Mucosa of rectum (tissue), 2 donors: Measurements from ENCODE around the gene PLEKHG3.

ENCODE experiments used
- H3K27ac ChIP-seq, 2 donors: one replicate each; pipeline ENCODE4 v1.7.0; 2013; ENCODE audit warnings: inconsistent platforms in 2 of 2, low read depth in 2 of 2, low read length in 2 of 2
- H3K27me3 ChIP-seq, 2 donors: one replicate each; pipeline ENCODE4 v1.7.0; 2013; ENCODE audit warnings: low read length in 2 of 2; ENCODE audit not compliant: control insufficient read depth in 2 of 2, insufficient read depth in 2 of 2
- H3K36me3 ChIP-seq, 2 donors: one replicate each; pipeline ENCODE4 v1.7.0; 2013; ENCODE audit warnings: low read length in 2 of 2; ENCODE audit not compliant: control insufficient read depth in 2 of 2, insufficient read depth in 2 of 2
- H3K4me1 ChIP-seq, 2 donors: one replicate each; pipeline ENCODE4 v1.7.0; 2013; ENCODE audit warnings: low read length in 2 of 2, mild to moderate bottlenecking in 1 of 2; ENCODE audit not compliant: control insufficient read depth in 2 of 2, insufficient read depth in 2 of 2
- H3K4me3 ChIP-seq, 2 donors: one replicate each; pipeline ENCODE4 v1.7.0; 2013; ENCODE audit warnings: low read length in 2 of 2
- H3K9ac ChIP-seq, 2 donors: one replicate each; pipeline ENCODE4 v1.7.0; 2013; ENCODE audit warnings: low read length in 2 of 2, low read depth in 1 of 2, mild to moderate bottlenecking in 1 of 2
- H3K9me3 ChIP-seq, 2 donors: one replicate each; pipeline ENCODE4 v1.7.0; 2013; ENCODE audit warnings: low read length in 2 of 2; ENCODE audit not compliant: control insufficient read depth in 2 of 2
- donor health status: healthy.
- donor health status: Normal muscosa, but diverticular disease.

PLEKHG3 gene

GRCh38 chr14:64704743-64705380 lies 638 bp downstream of the PLEKHG3 start:
- peaks cover 0 to 2% of the 10 kb centered on the region in 2 donors for H3K27me3 ChIP-seq
- peak overlapping the region; percentile 87 to 92 for H3K4me3 ChIP-seq
- no peaks in the 10 kb centered on the region for H3K9me3 ChIP-seq
- peak overlapping the region; percentile 93 to 94 for H3K27ac ChIP-seq
- peak overlapping the region; percentile 86 to 99 for H3K9ac ChIP-seq
- H3K36me3 ChIP-seq = peaks cover 0 to under 1% of the 10 kb centered on the region in 2 donors
- peaks cover 53 to 61% of the 10 kb centered on the region in 2 donors for H3K4me1 ChIP-seq

DNA sequence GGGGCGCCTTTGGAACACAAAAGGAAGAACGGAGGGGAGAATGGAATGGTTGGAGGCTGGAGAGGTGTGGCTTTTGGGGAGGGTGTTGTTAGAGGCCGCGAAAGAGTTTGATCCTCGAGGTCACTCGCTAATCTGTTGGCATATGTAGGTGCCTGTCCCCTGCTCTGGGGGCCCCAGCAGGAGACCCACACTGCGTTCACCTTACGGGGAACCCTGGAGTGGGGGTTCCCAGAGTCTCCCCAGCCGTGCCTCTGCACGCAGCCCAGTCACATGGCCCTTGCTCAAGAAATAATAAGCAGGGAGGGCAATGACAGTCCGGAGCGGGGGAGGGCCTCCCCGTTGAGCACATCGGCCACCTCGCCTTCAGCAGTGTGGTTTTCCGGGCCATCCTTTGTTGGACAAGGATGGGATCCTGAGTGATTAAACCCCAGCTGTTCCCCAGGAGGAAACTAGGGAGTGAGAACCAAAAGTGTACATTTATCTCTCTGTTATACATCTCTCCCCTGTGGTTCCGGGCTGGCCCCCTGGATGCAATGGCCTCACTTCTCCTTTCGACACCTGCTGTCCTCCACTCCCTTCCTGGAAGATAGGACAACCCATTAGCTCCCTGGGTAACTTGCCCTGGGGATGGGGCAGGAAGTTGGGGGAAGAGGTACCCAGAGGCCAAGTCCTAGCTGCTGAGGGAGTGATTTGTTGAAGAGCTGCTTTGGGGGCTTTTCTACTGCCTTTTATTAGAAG lies 1.3 kb downstream of the PLEKHG3 start:
- Histone ChIP-seq H3K4me3 (peak overlapping the region; percentile 87 to 92), H3K4me1 (peaks cover 53 to 64% of the 10 kb centered on the region in 2 donors), H3K9ac (peak overlapping the region; percentile 86 to 99), H3K27me3 (peaks cover 0 to 2% of the 10 kb centered on the region in 2 donors), H3K27ac (peak overlapping the region; percentile 93 to 94), H3K9me3 (no peaks in the 10 kb centered on the region), H3K36me3 (peaks cover 0 to 3% of the 10 kb centered on the region in 2 donors)

GRCh38 chr14:64706119-64706592 lies 1.9 kb downstream of the PLEKHG3 start:
- peak overlapping the region; percentile 86 to 99 for H3K9ac ChIP-seq
- H3K9me3 ChIP-seq = no peaks in the 10 kb centered on the region
- peaks cover 0 to 3% of the 10 kb centered on the region in 2 donors for H3K36me3 ChIP-seq
- peaks cover 0 to 2% of the 10 kb centered on the region in 2 donors for H3K27me3 ChIP-seq
- H3K27ac ChIP-seq = peak overlapping the region; percentile 93 to 94
- H3K4me3 ChIP-seq = peak overlapping the region; percentile 87 to 92
- H3K4me1 ChIP-seq = peaks cover 55 to 64% of the 10 kb centered on the region in 2 donors

DNA sequence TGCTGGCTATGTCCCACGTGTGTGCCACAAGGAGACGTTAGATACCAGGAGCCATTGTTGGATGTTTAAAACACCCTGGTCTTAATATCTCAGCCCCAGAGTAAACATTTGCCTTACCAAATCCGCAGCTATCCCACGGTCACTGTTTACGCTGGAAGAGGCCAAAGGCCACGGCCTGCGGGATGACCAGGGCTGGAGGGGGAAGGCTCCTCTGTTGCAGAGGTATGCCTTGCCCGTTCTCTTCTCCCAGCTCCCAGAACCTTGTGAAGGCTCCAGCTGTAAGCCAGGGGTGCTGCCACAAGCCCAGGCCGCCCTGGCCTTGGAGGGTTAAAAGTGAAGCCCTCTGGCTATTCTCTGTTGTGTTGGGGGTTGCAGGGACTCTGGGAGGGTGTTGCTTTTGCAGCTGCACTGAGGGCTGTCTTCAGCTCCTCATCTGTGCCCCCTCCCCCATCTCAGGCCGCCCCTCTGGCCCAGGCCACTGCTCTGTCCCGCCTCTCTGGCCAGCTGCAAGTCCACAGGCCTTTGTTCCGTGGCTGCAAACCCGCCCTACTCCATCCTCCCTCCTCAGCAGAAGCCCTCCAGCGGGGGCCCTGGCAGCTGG lies 2.5 kb downstream of the PLEKHG3 start:
- Histone ChIP-seq H3K27ac (peak overlapping the region; percentile 93 to 94), H3K36me3 (peaks cover 0 to 3% of the 10 kb centered on the region in 2 donors), H3K27me3 (peaks cover 0 to 2% of the 10 kb centered on the region in 2 donors), H3K4me3 (peak overlapping the region; percentile 87 to 92), H3K9ac (peak overlapping the region in 1 of 2 donors; percentile 99), H3K9me3 (no peaks in the 10 kb centered on the region), H3K4me1 (peaks cover 55 to 64% of the 10 kb centered on the region in 2 donors)

DNA sequence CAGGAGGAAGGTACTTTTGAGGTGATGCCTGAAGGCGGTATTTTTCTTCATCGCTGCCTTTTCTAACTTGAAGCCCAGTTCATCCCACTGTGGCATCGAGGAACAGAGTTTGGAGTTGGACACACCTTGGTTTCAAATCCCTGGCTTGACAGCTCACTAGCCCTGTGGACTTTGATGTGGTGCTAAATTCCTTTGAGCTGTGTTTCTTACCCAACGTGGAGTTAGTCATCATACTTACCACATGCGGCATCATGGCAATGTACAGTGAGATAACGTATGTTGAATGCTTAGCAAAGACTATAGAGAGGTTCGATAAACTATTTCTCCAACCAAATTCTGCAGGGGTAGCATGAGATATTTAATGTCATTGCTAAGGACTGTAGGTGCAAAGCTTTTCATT lies 3.4 kb downstream of the PLEKHG3 start:
- H3K9me3 ChIP-seq = no peaks in the 10 kb centered on the region
- H3K4me1 ChIP-seq = peaks cover 52 to 61% of the 10 kb centered on the region in 2 donors
- no peaks in the 10 kb centered on the region for H3K27me3 ChIP-seq
- peak overlapping the region in 1 of 2 donors; percentile 6 for H3K9ac ChIP-seq
- H3K27ac ChIP-seq = peak overlapping the region; percentile 60 to 93
- peaks cover 0 to 3% of the 10 kb centered on the region in 2 donors for H3K36me3 ChIP-seq
- no peak overlapping the region for H3K4me3 ChIP-seq

GRCh38 chr14:64708148-64709004 lies 4.2 kb downstream of the PLEKHG3 start:
- Histone ChIP-seq H3K27me3 (no peaks in the 10 kb centered on the region), H3K4me1 (peaks cover 46 to 54% of the 10 kb centered on the region in 2 donors), H3K9me3 (no peaks in the 10 kb centered on the region), H3K27ac (peak overlapping the region; percentile 60 to 93), H3K36me3 (peaks cover 0 to 3% of the 10 kb centered on the region in 2 donors), H3K4me3 (peak overlapping the region; percentile 29 to 49), H3K9ac (peak overlapping the region in 1 of 2 donors; percentile 57)

GRCh38 chr14:64709126-64709525 lies 4.9 kb downstream of the PLEKHG3 start:
- H3K9ac ChIP-seq = peak overlapping the region in 1 of 2 donors; percentile 57
- H3K36me3 ChIP-seq = peaks cover 0 to 3% of the 10 kb centered on the region in 2 donors
- peak overlapping the region; percentile 29 to 49 for H3K4me3 ChIP-seq
- H3K9me3 ChIP-seq = no peaks in the 10 kb centered on the region
- H3K4me1 ChIP-seq = peaks cover 40 to 48% of the 10 kb centered on the region in 2 donors
- no peaks in the 10 kb centered on the region for H3K27me3 ChIP-seq
- peak overlapping the region; percentile 52 to 93 for H3K27ac ChIP-seq

DNA sequence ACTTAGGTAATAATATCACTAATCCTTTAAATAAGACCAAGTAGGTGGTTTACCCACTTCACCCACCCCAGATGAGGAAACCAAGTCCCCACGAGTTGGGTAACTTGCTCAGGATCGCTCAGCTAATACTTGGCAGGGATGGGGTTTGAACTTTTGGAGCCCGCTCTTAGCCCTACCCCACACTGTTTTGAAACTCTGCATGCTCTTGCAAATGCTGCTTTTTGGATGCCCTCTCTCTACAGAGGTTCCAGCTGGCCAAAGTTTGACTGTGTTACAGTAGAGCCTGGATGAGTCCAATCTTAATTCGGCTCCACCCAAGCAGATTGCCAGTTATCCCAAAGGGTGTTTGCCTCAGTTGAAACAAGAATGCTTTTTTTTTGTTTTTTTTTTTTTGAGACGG lies 6.8 kb downstream of the PLEKHG3 start:
- Histone ChIP-seq H3K36me3 (peaks cover 0 to 3% of the 10 kb centered on the region in 2 donors), H3K9me3 (no peaks in the 10 kb centered on the region), H3K4me1 (peaks cover 39 to 47% of the 10 kb centered on the region in 2 donors), H3K9ac (no peak overlapping the region), H3K27me3 (no peaks in the 10 kb centered on the region), H3K27ac (no peak overlapping the region), H3K4me3 (no peak overlapping the region)

DNA sequence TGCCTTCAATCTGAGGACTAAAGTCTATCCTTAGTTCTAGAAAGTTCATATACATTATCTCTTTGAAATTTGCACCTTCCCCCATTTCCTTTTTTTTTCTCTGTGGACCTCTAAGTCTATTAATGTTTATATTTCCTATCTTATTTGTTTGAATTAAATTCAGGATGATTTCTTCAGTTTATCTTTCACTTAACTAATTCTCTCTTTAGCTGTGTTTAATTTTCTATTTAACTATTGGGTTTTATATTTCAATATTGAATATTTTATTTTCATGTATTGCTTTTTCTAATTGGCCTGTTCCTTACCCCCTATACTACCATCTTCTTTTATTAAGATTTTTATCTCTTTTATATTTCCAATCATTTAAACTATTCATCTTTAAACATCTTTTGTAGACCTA lies 9.5 kb downstream of the PLEKHG3 start:
- Histone ChIP-seq H3K36me3 (peaks cover 0 to 3% of the 10 kb centered on the region in 2 donors), H3K9me3 (no peaks in the 10 kb centered on the region), H3K27me3 (no peaks in the 10 kb centered on the region), H3K4me3 (no peak overlapping the region), H3K9ac (no peak overlapping the region), H3K27ac (no peak overlapping the region), H3K4me1 (peaks cover 43 to 46% of the 10 kb centered on the region in 2 donors)
